Glutamatergic neuron (in vitro differentiated cells): Measurements from ENCODE around the gene GJB3. TPM values are rescaled to one million over a fixed set of nuclear protein-coding genes. Genes with fewer than 3 reads are reported as not detected.

Experiments used
- DNase-seq: peaks from one replicate; pipeline ENCODE4 v3.0.0; 2022
- H3K27ac Mint-ChIP-seq: one replicate; pipeline ENCODE4 v1.8.0; 2020; ENCODE audit warnings: mild to moderate bottlenecking, mixed read lengths, inconsistent platforms; ENCODE audit not compliant: unreplicated experiment
- H3K27me3 Mint-ChIP-seq: one replicate; pipeline ENCODE4 v1.8.0; 2020; ENCODE audit warnings: mild to moderate bottlenecking, moderate library complexity, mixed read lengths, inconsistent platforms; ENCODE audit not compliant: unreplicated experiment
- H3K36me3 Mint-ChIP-seq: one replicate; pipeline ENCODE4 v1.8.0; 2020; ENCODE audit warnings: mild to moderate bottlenecking, mixed read lengths, inconsistent platforms; ENCODE audit not compliant: unreplicated experiment
- H3K4me1 Mint-ChIP-seq: one replicate; pipeline ENCODE4 v1.8.0; 2020; ENCODE audit warnings: mild to moderate bottlenecking, low read depth, mixed read lengths, inconsistent platforms; ENCODE audit not compliant: unreplicated experiment
- H3K4me3 Mint-ChIP-seq: one replicate; pipeline ENCODE4 v1.8.0; 2020; ENCODE audit warnings: mild to moderate bottlenecking, mixed read lengths, inconsistent platforms; ENCODE audit not compliant: unreplicated experiment
- H3K9me3 Mint-ChIP-seq: one replicate; pipeline ENCODE4 v1.8.0; 2020; ENCODE audit warnings: mild to moderate bottlenecking, moderate library complexity, mixed read lengths, inconsistent platforms; ENCODE audit not compliant: unreplicated experiment
- total RNA-seq: library from RNA; stranded (reverse); fragmentation: NEBNext Ultra II Directional; extraction: Animal tissue kit (Norgen Biotek cat#: 25700); gene quantifications from one replicate; pipeline ENCODE4 v1.2.1, GENCODE V29; 2021; ENCODE audit not compliant: unreplicated experiment
- TF ChIP-seq, protein P1 (sequence below): fragments of 200-600 bp; sonication (generic); IDR thresholded peaks from one replicate; pipeline ENCODE4 v1.5.0; 2021; ENCODE audit not compliant: partially characterized antibody, unreplicated experiment

GJB3 gene
- total RNA-seq, 1 donor from 2014 or later, result not detected

DNA sequence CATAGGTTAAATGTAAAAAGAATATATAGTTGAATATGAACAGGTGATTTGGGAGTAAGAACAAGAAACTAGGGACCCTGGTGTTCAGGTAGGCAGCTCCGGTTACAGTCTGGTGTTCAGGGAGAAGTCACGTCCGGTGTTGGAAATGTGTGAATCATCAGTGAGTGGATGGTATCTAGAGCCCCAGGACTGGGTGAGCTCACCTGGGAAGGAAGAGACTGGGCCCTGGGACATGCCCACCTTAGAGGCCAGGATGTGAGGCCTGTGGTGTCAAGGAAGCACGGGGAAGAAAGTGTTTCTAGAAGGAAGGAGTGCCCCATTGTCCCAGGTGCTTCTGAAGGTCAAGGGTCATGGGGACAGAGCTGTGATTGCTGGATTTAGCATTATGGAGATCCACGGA, 1.5 kb upstream of the GJB3 start:
- Mint-ChIP-seq H3K4me3 (no peak overlapping the region), H3K27me3 (peaks cover 16% of the 10 kb centered on the region), H3K9me3 (no peaks in the 10 kb centered on the region), H3K36me3 (no peaks in the 10 kb centered on the region), H3K27ac (no peak overlapping the region), H3K4me1 (no peaks in the 10 kb centered on the region)
- TF ChIP-seq, protein P1, sequence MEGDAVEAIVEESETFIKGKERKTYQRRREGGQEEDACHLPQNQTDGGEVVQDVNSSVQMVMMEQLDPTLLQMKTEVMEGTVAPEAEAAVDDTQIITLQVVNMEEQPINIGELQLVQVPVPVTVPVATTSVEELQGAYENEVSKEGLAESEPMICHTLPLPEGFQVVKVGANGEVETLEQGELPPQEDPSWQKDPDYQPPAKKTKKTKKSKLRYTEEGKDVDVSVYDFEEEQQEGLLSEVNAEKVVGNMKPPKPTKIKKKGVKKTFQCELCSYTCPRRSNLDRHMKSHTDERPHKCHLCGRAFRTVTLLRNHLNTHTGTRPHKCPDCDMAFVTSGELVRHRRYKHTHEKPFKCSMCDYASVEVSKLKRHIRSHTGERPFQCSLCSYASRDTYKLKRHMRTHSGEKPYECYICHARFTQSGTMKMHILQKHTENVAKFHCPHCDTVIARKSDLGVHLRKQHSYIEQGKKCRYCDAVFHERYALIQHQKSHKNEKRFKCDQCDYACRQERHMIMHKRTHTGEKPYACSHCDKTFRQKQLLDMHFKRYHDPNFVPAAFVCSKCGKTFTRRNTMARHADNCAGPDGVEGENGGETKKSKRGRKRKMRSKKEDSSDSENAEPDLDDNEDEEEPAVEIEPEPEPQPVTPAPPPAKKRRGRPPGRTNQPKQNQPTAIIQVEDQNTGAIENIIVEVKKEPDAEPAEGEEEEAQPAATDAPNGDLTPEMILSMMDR, result no peak
- DNase-seq, result no peak

DNA sequence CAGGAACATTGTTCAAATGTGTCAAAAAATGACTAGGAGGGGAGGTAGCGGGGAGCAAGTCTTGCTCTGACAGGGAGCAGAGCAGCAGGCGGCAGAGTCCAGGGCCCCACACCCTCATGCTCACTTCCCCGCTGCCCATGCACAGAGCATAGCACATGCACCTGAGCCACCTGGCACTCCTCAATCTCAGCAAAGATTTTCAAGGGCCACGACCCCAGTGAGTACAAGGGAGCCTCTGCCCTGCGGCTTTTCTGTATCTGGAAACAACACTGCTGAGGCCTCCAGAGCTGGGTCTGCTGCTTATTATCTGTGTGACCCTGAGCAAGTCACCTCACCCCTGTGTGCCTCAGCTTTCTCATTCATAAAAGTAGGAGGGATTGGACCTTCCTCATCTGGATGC, 1.1 kb upstream of the GJB3 start:
- Mint-ChIP-seq H3K4me1 (no peaks in the 10 kb centered on the region), H3K4me3 (no peak overlapping the region), H3K27ac (no peak overlapping the region), H3K27me3 (peaks cover 16% of the 10 kb centered on the region), H3K9me3 (no peaks in the 10 kb centered on the region), H3K36me3 (no peaks in the 10 kb centered on the region)
- TF ChIP-seq, protein P1, result no peak
- no peak for DNase-seq

DNA sequence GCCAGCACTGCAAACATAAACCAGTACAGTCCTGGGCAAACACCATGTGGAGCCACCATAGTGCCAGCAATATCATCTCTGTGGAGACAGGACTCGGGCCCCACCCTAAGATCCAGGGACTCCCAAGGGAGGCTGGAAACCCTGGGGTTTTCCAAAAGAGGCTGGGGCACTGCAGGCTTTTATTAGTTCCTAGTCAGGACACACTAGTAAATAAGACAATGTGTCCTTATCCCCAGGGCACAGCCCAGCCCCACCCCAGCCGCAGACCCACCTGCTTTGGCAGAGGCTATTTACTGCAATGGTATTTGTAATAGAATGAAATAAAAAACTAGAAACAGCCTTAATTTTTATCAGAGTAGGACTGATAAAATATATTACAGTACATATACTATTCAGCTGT, 486 bp upstream of the GJB3 start:
- Mint-ChIP-seq H3K4me3 (peak overlapping the region; percentile 40), H3K36me3 (no peaks in the 10 kb centered on the region), H3K27me3 (peaks cover 16% of the 10 kb centered on the region), H3K27ac (no peak overlapping the region), H3K4me1 (peaks cover 2% of the 10 kb centered on the region), H3K9me3 (no peaks in the 10 kb centered on the region)
- TF ChIP-seq, protein P1, result no peak
- no peak for DNase-seq

DNA sequence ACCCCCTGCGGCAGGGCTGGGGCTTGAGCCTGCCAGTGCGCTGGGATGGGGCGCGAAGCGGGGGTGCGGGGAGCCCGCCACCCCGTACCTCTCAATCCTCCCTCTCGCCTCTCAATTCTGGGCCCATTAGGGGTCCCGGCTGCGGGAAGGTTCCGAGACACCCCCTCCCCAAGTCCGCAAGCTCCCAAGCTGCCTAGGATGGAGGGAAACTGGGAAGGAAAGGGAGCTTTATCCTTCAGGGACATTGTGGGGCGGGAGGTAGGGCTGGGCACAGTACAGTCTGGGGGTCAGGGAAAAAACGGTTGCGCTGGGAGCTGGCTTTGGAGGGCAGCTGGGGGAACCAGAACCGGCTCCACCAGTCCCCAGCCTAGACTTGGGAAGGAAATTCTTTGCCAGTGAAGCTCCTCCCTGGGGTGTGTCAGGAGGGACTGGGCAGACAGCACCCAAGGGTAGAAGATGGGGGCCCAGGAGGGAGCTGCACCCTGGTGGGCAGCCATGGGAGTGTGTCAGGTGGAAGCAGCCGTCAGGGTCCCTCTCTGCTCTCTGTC, 904 bp downstream of the GJB3 start:
- Mint-ChIP-seq H3K36me3 (no peaks in the 10 kb centered on the region), H3K9me3 (no peaks in the 10 kb centered on the region), H3K4me1 (peaks cover 2% of the 10 kb centered on the region), H3K27ac (no peak overlapping the region), H3K27me3 (peaks cover 16% of the 10 kb centered on the region), H3K4me3 (peak overlapping the region; percentile 38)
- TF ChIP-seq, protein P1, result no peak
- no peak for DNase-seq

DNA sequence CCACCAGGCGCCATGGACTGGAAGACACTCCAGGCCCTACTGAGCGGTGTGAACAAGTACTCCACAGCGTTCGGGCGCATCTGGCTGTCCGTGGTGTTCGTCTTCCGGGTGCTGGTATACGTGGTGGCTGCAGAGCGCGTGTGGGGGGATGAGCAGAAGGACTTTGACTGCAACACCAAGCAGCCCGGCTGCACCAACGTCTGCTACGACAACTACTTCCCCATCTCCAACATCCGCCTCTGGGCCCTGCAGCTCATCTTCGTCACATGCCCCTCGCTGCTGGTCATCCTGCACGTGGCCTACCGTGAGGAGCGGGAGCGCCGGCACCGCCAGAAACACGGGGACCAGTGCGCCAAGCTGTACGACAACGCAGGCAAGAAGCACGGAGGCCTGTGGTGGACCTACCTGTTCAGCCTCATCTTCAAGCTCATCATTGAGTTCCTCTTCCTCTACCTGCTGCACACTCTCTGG, 3.8 kb downstream of the GJB3 start:
- H3K4me1 Mint-ChIP-seq, result peaks cover 2% of the 10 kb centered on the region
- peaks cover 14% of the 10 kb centered on the region for H3K27me3 Mint-ChIP-seq
- no peaks in the 10 kb centered on the region for H3K36me3 Mint-ChIP-seq
- H3K9me3 Mint-ChIP-seq, result no peaks in the 10 kb centered on the region
- DNase-seq, result no peak
- H3K4me3 Mint-ChIP-seq, result no peak overlapping the region
- TF ChIP-seq, protein P1, result no peak
- no peak overlapping the region for H3K27ac Mint-ChIP-seq
